GDM1 (cell line): ENCODE data around the gene SLC35F4.
"Not testable (repeated sequence)": the region's sequence is repeated elsewhere in the genome, so short reads cannot be mapped to it uniquely, and the experiment has no call there.

Source experiments
- DNase-seq: peaks from one replicate; lab custom pipeline; 2025; lab: John Stamatoyannopoulos, UW

SLC35F4 gene

GRCh38 chr14:57865403-57866198 lies at the start of gene SLC35F4:
TSS of gene SLC35F4 (minus strand) at chr14:57866092.
- DNase-seq, result no peak

- DNase-seq, result no peak
Observed at GRCh38 chr14:57909626-57910025, 43.7 kb upstream of the SLC35F4 start.

GRCh38 chr14:57903954-57904353 lies 38.1 kb upstream of the SLC35F4 start:
- no peak for DNase-seq

GRCh38 chr14:57898837-57899572 lies 33.1 kb upstream of the SLC35F4 start:
- no peak for DNase-seq

GRCh38 chr14:57897144-57897748 lies 31.4 kb upstream of the SLC35F4 start:
- no peak for DNase-seq

GRCh38 chr14:57889245-57889644 lies 23.4 kb upstream of the SLC35F4 start:
- DNase-seq, result no peak

GRCh38 chr14:57884175-57884574 lies 18.3 kb upstream of the SLC35F4 start:
- no peak for DNase-seq

- DNase-seq, result no peak
Observed at GRCh38 chr14:57883061-57883460, 17.2 kb upstream of the SLC35F4 start.

GRCh38 chr14:57879516-57879915 lies 13.6 kb upstream of the SLC35F4 start:
- no peak for DNase-seq

GRCh38 chr14:57875985-57876384 lies 10.1 kb upstream of the SLC35F4 start:
- DNase-seq, result no peak

GRCh38 chr14:57875296-57875695 lies 9.4 kb upstream of the SLC35F4 start:
- DNase-seq, result no peak

- DNase-seq, result no peak
Observed at GRCh38 chr14:57871459-57872080, 5.7 kb upstream of the SLC35F4 start.

- DNase-seq, result no peak
Observed at GRCh38 chr14:57870686-57871457, 5.0 kb upstream of the SLC35F4 start.

- DNase-seq, result no peak
Observed at GRCh38 chr14:57869617-57870016, 3.7 kb upstream of the SLC35F4 start.

GRCh38 chr14:57866199-57866705 lies 360 bp upstream of the SLC35F4 start:
- DNase-seq, result no peak

- DNase-seq, result no peak
Observed at GRCh38 chr14:57865066-57865402, 858 bp downstream of the SLC35F4 start.

GRCh38 chr14:57864659-57865058 lies 1.2 kb downstream of the SLC35F4 start:
- DNase-seq, result no peak

- DNase-seq, result no peak
Observed at GRCh38 chr14:57863471-57863870, 2.4 kb downstream of the SLC35F4 start.

- not testable (repeated sequence) for DNase-seq
Observed at GRCh38 chr14:57855666-57856065, 10.2 kb downstream of the SLC35F4 start.

- DNase-seq, result no peak
Observed at GRCh38 chr14:57854571-57854970, 11.3 kb downstream of the SLC35F4 start.

- no peak for DNase-seq
Observed at GRCh38 chr14:57851354-57851753, 14.5 kb downstream of the SLC35F4 start.

- DNase-seq, result no peak
Observed at GRCh38 chr14:57848786-57849185, 17.1 kb downstream of the SLC35F4 start.
